Measurements from ENCODE around the gene OR51V1.

DNA sequence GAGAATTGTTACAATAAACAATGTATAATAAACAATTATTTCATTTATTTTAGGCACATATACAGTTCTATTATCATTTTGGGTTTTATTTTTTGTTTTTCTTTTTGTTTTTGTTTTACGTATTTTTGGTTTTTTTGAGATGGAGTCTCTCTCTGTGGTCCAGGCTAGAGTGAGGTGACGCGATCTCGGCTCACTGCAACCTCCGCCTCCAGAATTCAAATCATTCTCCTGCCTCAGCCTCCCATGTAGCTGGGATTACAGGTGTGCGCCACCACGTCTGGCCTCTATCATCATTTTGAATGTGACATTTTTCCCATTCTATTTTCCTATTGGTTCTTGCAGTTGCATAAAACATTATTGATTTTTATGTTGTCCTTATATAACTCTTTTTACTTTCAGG lies 25.5 kb downstream of the OR51V1 start:
- no peak for TF ChIP-seq SMC3 (IDR thresholded peaks at IDR 0.05; ENCODE audit: low read depth, low read length)
- TF ChIP-seq, protein P1, sequence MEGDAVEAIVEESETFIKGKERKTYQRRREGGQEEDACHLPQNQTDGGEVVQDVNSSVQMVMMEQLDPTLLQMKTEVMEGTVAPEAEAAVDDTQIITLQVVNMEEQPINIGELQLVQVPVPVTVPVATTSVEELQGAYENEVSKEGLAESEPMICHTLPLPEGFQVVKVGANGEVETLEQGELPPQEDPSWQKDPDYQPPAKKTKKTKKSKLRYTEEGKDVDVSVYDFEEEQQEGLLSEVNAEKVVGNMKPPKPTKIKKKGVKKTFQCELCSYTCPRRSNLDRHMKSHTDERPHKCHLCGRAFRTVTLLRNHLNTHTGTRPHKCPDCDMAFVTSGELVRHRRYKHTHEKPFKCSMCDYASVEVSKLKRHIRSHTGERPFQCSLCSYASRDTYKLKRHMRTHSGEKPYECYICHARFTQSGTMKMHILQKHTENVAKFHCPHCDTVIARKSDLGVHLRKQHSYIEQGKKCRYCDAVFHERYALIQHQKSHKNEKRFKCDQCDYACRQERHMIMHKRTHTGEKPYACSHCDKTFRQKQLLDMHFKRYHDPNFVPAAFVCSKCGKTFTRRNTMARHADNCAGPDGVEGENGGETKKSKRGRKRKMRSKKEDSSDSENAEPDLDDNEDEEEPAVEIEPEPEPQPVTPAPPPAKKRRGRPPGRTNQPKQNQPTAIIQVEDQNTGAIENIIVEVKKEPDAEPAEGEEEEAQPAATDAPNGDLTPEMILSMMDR (conservative IDR thresholded peaks at IDR 0.05; ENCODE audit: low read depth, low read length), result no peak
- TF ChIP-seq POLR2A (IDR thresholded peaks at IDR 0.05; ENCODE audit: low read depth, low read length), result no peak
- TF ChIP-seq BHLHE40 (IDR thresholded peaks at IDR 0.05; ENCODE audit: low read depth, low read length), result no peak
- TF ChIP-seq, protein P2, sequence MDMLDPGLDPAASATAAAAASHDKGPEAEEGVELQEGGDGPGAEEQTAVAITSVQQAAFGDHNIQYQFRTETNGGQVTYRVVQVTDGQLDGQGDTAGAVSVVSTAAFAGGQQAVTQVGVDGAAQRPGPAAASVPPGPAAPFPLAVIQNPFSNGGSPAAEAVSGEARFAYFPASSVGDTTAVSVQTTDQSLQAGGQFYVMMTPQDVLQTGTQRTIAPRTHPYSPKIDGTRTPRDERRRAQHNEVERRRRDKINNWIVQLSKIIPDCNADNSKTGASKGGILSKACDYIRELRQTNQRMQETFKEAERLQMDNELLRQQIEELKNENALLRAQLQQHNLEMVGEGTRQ (IDR thresholded peaks at IDR 0.05; ENCODE audit: low read depth, low read length), result no peak
- no peak for TF ChIP-seq MAFK (IDR thresholded peaks at IDR 0.05; ENCODE audit: low read depth, low read length)
- TF ChIP-seq RCOR1 (IDR thresholded peaks at IDR 0.05; ENCODE audit: insufficient replicate concordance, low read length), result no peak
- no peak for TF ChIP-seq CEBPB (IDR thresholded peaks at IDR 0.05; ENCODE audit: low read depth, low read length)
- no peak for TF ChIP-seq FOS (IDR thresholded peaks at IDR 0.05; ENCODE audit: low read depth, low read length)
- no peak for TF ChIP-seq RAD21 (IDR thresholded peaks at IDR 0.05; ENCODE audit: low read length)
- TF ChIP-seq RFX5 (IDR thresholded peaks at IDR 0.05; ENCODE audit: low read depth, low read length), result no peak
- TF ChIP-seq CHD1 (IDR thresholded peaks at IDR 0.05; ENCODE audit: low read depth, low read length), result no peak
- no peak for TF ChIP-seq MXI1 (IDR thresholded peaks at IDR 0.05; ENCODE audit: borderline replicate concordance, low read depth, low read length)

Measured in IMR-90 (cell line).